HepG2 (cell line): Measurements from ENCODE around the gene BOD1L1. TPM values are rescaled to one million over a fixed set of nuclear protein-coding genes. Genes with fewer than 3 reads are reported as not detected.
A peak's percentile ranks its signal among the peaks of the same experiment; 100 is the strongest.

ENCODE experiments used
- ATAC-seq: fragments of 200-7000 bp; cut with Tn5 transposase; 3 replicates; pipeline ENCODE4 v1.9.1; 2020; ENCODE audit warnings: mild to moderate bottlenecking, moderate library complexity
- BruUV-seq: library from RNA; stranded (reverse); fragments of 400-500 nt; replicated peaks from 2 replicates; lab custom pipeline; 2021; lab: Mats Ljungman, UMichigan
- CTCF ChIA-PET: fragments of 300-600 bp; formaldehyde crosslinking; extraction: SDS; loops from one replicate; lab custom pipeline; 2021; ENCODE audit warnings: low total read pairs, inconsistent platforms, low intra/inter-chr PET ratio; lab: Yijun Ruan, JAX
- POLR2A ChIA-PET: fragments of 350-600 bp; sonication (Branson Sonifier 250); formaldehyde crosslinking; loops from one replicate; lab custom pipeline; 2020; ENCODE audit warnings: antibody characterized with exemption, inconsistent platforms; lab: Yijun Ruan, JAX
- DNase-seq: peaks from one replicate; pipeline ENCODE4 v3.0.0-alpha.2; 2015; ENCODE audit warnings: low spot score
- FAIRE-seq: peaks from 3 replicates; lab custom pipeline; 2011; peaks lifted over from hg19 to GRCh38; lab: Jason Lieb, UNC
- H2AFZ ChIP-seq: one replicate; pipeline ENCODE4 v1.6.1; 2011; ENCODE audit warnings: low read length, inconsistent platforms
- H3K27ac ChIP-seq: fragments of 300-600 bp; 3 replicates; pipeline ENCODE4 v1.8.0; 2011; ENCODE audit warnings: mixed run types, mild to moderate bottlenecking, mixed read lengths, low read length, inconsistent platforms; ENCODE audit not compliant: insufficient read depth; ENCODE audit errors: extremely low read length
- H3K27me3 ChIP-seq, 2 experiments: fragments of 200-600 bp in 1 of 2; 2 replicates in 1 of 2; 3 replicates in 1 of 2; pipeline versions ENCODE4 v1.6.0 to v1.8.0; 2011; ENCODE audit warnings: low read length in 2 of 2, mild to moderate bottlenecking in 2 of 2, moderate library complexity in 2 of 2, inconsistent platforms in 1 of 2; ENCODE audit not compliant: insufficient read depth in 2 of 2, control insufficient read depth in 1 of 2
- H3K36me3 ChIP-seq, 2 experiments: fragments of 200-600 bp in 1 of 2; replicated peaks in 1 of 2; 2 replicates in 1 of 2; 3 replicates in 1 of 2; pipeline versions ENCODE4 v1.5.1 to v1.8.0; 2011; ENCODE audit warnings: low read length in 2 of 2, inconsistent platforms in 1 of 2; ENCODE audit not compliant: insufficient read depth in 2 of 2, control insufficient read depth in 1 of 2
- H3K4me1 ChIP-seq: 2 replicates; pipeline ENCODE4 v1.5.1; 2012; ENCODE audit warnings: low read length, inconsistent platforms; ENCODE audit not compliant: insufficient read depth
- H3K4me2 ChIP-seq: 2 replicates; pipeline ENCODE4 v1.6.0; 2011; ENCODE audit warnings: low read depth, low read length, inconsistent platforms
- H3K4me3 ChIP-seq, 3 experiments: fragments of 200-600 bp in 1 of 3; sonication (generic), shearing (Covaris generic) in 1 of 3; replicated peaks in 1 of 3; 2 replicates each; pipeline ENCODE4 v1.5.1; 2011 to 2016; ENCODE audit warnings: low read length in 3 of 3, inconsistent platforms in 2 of 3, low read depth in 2 of 3, mild to moderate bottlenecking in 2 of 3, control low read depth in 1 of 3, mixed read lengths in 1 of 3; ENCODE audit not compliant: insufficient read depth in 1 of 3
- H3K79me2 ChIP-seq: one replicate; pipeline ENCODE4 v1.6.1; 2011; ENCODE audit warnings: low read length, inconsistent platforms; ENCODE audit not compliant: insufficient read depth
- H3K9ac ChIP-seq: 2 replicates; pipeline ENCODE4 v1.6.0; 2011; ENCODE audit warnings: mild to moderate bottlenecking, low read depth, low read length, inconsistent platforms; ENCODE audit not compliant: insufficient read depth
- H3K9me3 ChIP-seq: 2 replicates; pipeline ENCODE4 v1.5.1; 2012; ENCODE audit warnings: mild to moderate bottlenecking, low read length
- H4K20me1 ChIP-seq: 2 replicates; pipeline ENCODE4 v1.6.0; 2011; ENCODE audit warnings: inconsistent platforms, mild to moderate bottlenecking, low read length, moderate library complexity; ENCODE audit not compliant: insufficient read depth
- JARID2 ChIP-seq: sonication (generic); formaldehyde crosslinking; IDR thresholded peaks from 2 replicates; pipeline ENCODE4 v1.8.1; 2023; ENCODE audit warnings: missing genetic modification reagents, inconsistent platforms; ENCODE audit not compliant: insufficient replicate concordance
- KMT2A ChIP-seq: sonication (generic); formaldehyde crosslinking; IDR thresholded peaks from 2 replicates; pipeline ENCODE4 v1.4.0; 2020; ENCODE audit warnings: missing genetic modification reagents
- SP2 ChIP-seq: sonication (generic); formaldehyde crosslinking; IDR thresholded peaks from 2 replicates; pipeline ENCODE4 v1.5.1; 2020; ENCODE audit warnings: mild to moderate bottlenecking, missing genetic modification reagents
- ZNF180 ChIP-seq: sonication (generic); formaldehyde crosslinking; IDR thresholded peaks from 2 replicates; pipeline ENCODE4 v1.4.0; 2020; ENCODE audit warnings: low read depth, missing genetic modification reagents, borderline replicate concordance
- ZNF34 ChIP-seq: sonication (generic); formaldehyde crosslinking; IDR thresholded peaks from 2 replicates; pipeline ENCODE4 v1.4.0; 2020; ENCODE audit warnings: mild to moderate bottlenecking, missing genetic modification reagents, borderline replicate concordance
- ZNF557 ChIP-seq: sonication (generic); formaldehyde crosslinking; IDR thresholded peaks from 2 replicates; pipeline ENCODE4 v1.4.0; 2020; ENCODE audit warnings: missing genetic modification reagents
- ZNF768 ChIP-seq: sonication (generic); formaldehyde crosslinking; IDR thresholded peaks from 2 replicates; pipeline ENCODE4 v1.4.0; 2020; ENCODE audit warnings: missing genetic modification reagents
- ZNF891 ChIP-seq: sonication (generic); formaldehyde crosslinking; IDR thresholded peaks from 2 replicates; pipeline ENCODE4 v1.5.0; 2020; ENCODE audit warnings: mild to moderate bottlenecking, missing genetic modification reagents
- WGBS: methylation state at CpG from one replicate; pipeline ENCODE4 v1.1.6; 2017; ENCODE audit warnings: low lambda C conversion rate; 5-methylcytosine and 5-hydroxymethylcytosine counted together
- in situ Hi-C: cut with HindIII; loops from 2 replicates; pipeline ENCODE4 v1.10.0; 2017; ENCODE audit warnings: low pct_unique_long_range_greater_than_20kb; ENCODE audit not compliant: extremely low pct_ligation_motif_present
- intact Hi-C: fragments of 100-400 bp; cut with micrococcal nuclease; formaldehyde crosslinking; loops from one replicate; pipeline ENCODE4 v1.10.0; 2022; ENCODE audit not compliant: unreplicated experiment
- polyA plus RNA-seq, 8 experiments: library from polyadenylated mRNA; depleted of rRNA in 3 of 8; stranded (reverse) in 7 of 8; unstranded in 1 of 8; fragments of >200 nt; fragmentation: Illumina TruSeq in 4 of 8; extraction: Trizol in 4 of 8; gene quantifications; 2 replicates each; pipeline versions ENCODE4 v1.2.1 to v1.2.3, GENCODE V29; 2011 to 2016; ENCODE audit warnings: low read depth in 4 of 8, missing spikeins in 1 of 8, mixed read lengths in 1 of 8; ENCODE audit not compliant: insufficient read depth in 1 of 8
- total RNA-seq, 5 experiments: library from RNA; depleted of rRNA; stranded (reverse); fragments of >200 nt; fragmentation: Illumina TruSeq; extraction: Trizol; gene quantifications; 2 replicates each; pipeline ENCODE4 v1.2.3, GENCODE V29; 2016; ENCODE audit warnings: low read depth in 1 of 5

Gene BOD1L1
- total and polyA plus RNA-seq, 2 of the 13 experiments (the other 11 are each of a cell fraction or from before 2014, with no cell fraction given) = 11.7 to 17.9 TPM

DNA sequence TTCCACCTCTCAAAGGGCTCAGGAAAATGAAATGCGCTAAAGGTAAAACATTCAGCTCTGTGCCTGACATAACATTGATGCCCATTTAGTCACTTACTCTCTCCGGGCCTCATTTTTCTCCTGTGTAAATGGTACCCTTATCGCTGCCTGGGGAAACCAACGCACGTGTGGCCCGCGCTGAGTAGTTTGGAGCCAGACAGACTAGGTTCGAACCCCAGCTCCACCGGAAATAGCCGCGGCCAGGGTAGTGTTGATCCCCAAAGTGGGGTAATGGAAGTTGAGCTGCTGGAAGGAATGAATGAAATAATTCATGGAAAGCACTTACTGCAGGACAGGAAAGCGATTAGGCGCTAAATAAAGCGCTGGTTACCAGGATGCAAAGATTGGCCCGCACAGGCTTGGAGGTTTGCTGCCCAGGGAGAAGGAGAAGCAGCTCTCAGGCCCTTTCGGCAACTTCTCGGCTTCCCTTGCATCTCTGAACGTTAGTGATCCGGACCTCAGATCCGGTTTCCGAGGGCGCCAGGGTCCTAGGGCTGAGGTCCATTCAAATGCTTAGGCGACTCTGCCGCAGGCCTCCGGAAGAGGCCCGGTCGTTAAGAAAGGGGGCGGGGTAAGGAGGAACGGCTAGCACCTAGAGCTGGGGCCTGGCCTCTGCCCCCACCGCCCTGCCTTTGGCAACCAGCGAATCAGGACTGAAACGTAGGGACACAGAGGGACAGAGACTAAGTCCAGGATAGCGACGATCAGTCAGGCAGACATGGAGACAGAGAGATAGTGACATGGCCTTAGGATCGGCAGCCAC, 96.5 kb downstream of the BOD1L1 start (continued):
- TF ChIP-seq ZNF891 (CRISPR knock-in tag) = no peak
- TF ChIP-seq ZNF34 = no peak

GRCh38 chr4:13529128-13529919, 98.2 kb downstream of the BOD1L1 start:
- H4K20me1 ChIP-seq = no peaks in the 10 kb centered on the region
- CTCF ChIA-PET = no interaction called here

DNA sequence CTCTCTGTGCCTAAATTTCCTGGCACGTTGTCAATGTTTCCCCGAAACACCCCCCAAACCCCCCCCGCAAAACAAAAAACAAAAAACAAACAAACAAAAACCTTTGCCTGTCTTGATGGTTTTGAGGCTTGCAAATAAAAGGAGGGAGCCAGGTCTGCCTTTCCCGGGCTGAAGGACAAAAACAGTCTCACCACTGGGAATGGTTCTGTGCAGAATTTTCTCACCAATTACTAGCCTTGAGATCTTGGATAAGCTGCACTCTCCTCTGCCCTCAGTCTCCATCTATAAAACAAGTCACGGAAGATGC, 98.8 kb downstream of the BOD1L1 start:
- H3K4me3 ChIP-seq = no peak overlapping the region
- intact Hi-C loops (no loop called here), in situ Hi-C loops (no loop called here)
- H3K27me3 ChIP-seq = peaks cover 8 to 82% of the 10 kb centered on the region in 2 experiments; a peak in 4 of 5 replicates
- BruUV-seq = no TSS peak
- no peak for FAIRE-seq
- no peaks in the 10 kb centered on the region for H3K79me2 ChIP-seq
- ChIA-PET POLR2A (no interaction called here), CTCF (no interaction called here)
- no peaks in the 10 kb centered on the region for H3K36me3 ChIP-seq
- no peaks in the 10 kb centered on the region for H4K20me1 ChIP-seq
- H3K4me1 ChIP-seq = no peaks in the 10 kb centered on the region
- H3K9me3 ChIP-seq = no peaks in the 10 kb centered on the region
- DNase-seq = no peak
- TF ChIP-seq SP2 (CRISPR knock-in tag) = no peak
- no peak overlapping the region for H2AFZ ChIP-seq
- no peak for ATAC-seq
- 3% methylated on average over 4 of the region's 5 CpGs for WGBS
- H3K27ac ChIP-seq = no peak overlapping the region
- H3K9ac ChIP-seq = no peak overlapping the region
- no peak overlapping the region for H3K4me2 ChIP-seq

More at GRCh38 chr4:13529128-13529919, 98.2 kb downstream of the BOD1L1 start:
- no peaks in the 10 kb centered on the region for H3K36me3 ChIP-seq
- H3K4me1 ChIP-seq = 0 out of 2 replicates have a peak, but pooled peaks cover 4% of the 10 kb centered on the region
- no TSS peak for BruUV-seq
- no peaks in the 10 kb centered on the region for H3K9me3 ChIP-seq
- no peak overlapping the region for H3K4me2 ChIP-seq
- intact Hi-C loops = no loop called here
- H3K4me3 ChIP-seq = no peak overlapping the region
- DNase-seq (no peak), FAIRE-seq (no peak)
- POLR2A ChIA-PET = no interaction called here
- WGBS = 59% methylated on average over 32 of the region's 37 CpGs
- no peak overlapping the region for H2AFZ ChIP-seq
- H3K9ac ChIP-seq = no peak overlapping the region
- peak; percentile 77 for TF ChIP-seq ZNF768 (CRISPR knock-in tag)
- no peak for TF ChIP-seq KMT2A (CRISPR knock-in tag)
- no peak for TF ChIP-seq ZNF557 (CRISPR knock-in tag)
- TF ChIP-seq JARID2 (CRISPR knock-in tag) = no peak
- TF ChIP-seq ZNF180 = no peak
- TF ChIP-seq, all 625 proteins: peak for 1
- ATAC-seq = no peak
- in situ Hi-C loops = no loop called here
- Histone ChIP-seq H3K27me3 (peaks cover 8 to 82% of the 10 kb centered on the region in 2 experiments; a peak in 4 of 5 replicates), H3K27ac (no peak overlapping the region), H3K79me2 (no peaks in the 10 kb centered on the region)
